ENCODE measurements around the gene TTC32.

DNA sequence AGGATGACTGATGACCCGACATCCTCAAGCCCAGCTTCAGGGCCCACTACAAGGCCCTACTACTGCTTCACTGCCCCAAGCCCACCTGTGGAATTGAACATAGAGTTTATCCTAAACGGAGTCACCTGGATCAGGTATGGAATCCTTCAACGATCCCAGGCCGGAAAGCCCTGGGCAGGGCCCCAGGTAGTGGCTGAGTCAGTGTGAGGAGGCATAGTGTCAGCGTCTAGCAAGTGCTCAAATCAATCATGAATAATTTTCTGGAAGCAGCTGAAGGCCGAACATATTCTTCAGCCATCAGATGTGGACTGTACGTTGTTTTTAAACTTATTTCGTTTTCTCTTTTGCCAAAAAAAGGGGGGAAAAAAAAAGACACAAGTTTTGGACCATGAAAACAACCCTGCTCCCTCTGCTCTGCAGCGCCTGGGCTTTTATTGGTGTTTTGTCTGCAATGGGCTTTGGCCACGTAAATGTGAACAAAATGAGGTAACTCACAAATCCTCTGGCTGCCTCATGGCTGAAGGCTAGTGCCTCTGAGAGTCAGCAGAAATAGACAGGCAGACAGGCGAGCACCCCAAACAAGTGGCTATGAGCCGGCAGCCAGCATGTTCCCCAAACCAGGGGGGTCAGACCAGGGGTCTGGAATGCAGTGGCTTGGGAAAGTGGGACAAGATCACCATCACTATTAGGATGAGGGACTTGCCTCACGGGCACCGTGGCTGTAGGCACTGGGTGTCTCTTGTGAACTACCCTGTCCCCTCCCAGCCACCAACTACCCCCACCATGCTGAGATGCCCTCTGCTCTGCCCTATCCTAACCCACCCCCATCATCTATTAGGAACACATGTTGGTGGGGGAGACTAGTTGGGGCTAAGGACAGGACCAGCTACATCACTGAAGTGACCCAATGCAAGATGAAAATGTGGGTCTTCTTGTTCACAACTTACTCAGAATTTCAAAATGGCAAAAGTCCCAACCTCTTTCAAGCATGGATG lies 51.4 kb downstream of the TTC32 start:
- TF ChIP-seq, protein P1, sequence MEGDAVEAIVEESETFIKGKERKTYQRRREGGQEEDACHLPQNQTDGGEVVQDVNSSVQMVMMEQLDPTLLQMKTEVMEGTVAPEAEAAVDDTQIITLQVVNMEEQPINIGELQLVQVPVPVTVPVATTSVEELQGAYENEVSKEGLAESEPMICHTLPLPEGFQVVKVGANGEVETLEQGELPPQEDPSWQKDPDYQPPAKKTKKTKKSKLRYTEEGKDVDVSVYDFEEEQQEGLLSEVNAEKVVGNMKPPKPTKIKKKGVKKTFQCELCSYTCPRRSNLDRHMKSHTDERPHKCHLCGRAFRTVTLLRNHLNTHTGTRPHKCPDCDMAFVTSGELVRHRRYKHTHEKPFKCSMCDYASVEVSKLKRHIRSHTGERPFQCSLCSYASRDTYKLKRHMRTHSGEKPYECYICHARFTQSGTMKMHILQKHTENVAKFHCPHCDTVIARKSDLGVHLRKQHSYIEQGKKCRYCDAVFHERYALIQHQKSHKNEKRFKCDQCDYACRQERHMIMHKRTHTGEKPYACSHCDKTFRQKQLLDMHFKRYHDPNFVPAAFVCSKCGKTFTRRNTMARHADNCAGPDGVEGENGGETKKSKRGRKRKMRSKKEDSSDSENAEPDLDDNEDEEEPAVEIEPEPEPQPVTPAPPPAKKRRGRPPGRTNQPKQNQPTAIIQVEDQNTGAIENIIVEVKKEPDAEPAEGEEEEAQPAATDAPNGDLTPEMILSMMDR (IDR thresholded peaks at IDR 0.05; ENCODE audit: low read length) = no peak
- no peak for TF ChIP-seq EZH2 (optimal IDR thresholded peaks at IDR 0.05; ENCODE audit: low read depth, low read length)
